ENCODE measurements around the gene TAP1.

DNA sequence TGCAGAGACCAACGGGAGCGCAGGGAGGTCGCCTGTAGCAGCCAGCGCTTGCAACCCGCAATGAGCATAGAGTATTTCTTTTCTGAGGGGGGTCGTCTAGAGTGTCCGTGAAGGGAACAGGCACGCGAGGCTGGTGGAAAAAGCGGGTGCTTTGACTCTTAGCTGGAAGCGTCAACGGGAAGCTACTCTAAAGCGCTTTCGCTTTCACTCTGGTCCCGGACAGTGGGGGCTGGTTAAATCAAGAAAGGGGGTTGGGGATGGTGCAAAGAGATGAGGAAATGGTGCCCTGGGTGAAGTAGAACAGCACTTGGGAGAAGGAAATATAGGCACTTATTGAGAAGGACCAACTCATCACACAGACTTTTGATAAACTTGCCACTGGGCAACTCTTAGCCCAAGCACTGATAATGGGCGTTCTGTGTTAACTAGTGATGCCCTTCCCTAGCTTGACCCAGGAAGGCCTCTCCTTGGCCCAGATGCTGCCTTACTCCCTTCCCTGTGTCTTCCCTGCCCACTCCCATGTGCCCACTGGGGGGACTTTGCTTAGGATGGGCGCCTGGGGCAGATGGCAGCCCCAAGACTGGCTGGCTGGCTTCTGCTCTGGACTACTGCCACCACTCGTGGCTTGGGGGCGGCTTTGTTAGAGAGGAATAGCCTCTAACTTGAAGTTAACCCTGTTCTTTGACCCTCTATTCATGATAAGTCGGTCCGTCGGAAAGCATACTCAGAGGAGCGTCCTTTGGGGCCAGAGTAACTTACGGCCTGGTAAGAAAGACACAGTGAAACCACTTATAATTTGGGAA lies 1.1 kb upstream of the TAP1 start:
- TF ChIP-seq, protein P1, sequence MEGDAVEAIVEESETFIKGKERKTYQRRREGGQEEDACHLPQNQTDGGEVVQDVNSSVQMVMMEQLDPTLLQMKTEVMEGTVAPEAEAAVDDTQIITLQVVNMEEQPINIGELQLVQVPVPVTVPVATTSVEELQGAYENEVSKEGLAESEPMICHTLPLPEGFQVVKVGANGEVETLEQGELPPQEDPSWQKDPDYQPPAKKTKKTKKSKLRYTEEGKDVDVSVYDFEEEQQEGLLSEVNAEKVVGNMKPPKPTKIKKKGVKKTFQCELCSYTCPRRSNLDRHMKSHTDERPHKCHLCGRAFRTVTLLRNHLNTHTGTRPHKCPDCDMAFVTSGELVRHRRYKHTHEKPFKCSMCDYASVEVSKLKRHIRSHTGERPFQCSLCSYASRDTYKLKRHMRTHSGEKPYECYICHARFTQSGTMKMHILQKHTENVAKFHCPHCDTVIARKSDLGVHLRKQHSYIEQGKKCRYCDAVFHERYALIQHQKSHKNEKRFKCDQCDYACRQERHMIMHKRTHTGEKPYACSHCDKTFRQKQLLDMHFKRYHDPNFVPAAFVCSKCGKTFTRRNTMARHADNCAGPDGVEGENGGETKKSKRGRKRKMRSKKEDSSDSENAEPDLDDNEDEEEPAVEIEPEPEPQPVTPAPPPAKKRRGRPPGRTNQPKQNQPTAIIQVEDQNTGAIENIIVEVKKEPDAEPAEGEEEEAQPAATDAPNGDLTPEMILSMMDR (tag by site-specific recombination; IDR thresholded peaks at IDR 0.05): no peak
- TF ChIP-seq, protein P2, sequence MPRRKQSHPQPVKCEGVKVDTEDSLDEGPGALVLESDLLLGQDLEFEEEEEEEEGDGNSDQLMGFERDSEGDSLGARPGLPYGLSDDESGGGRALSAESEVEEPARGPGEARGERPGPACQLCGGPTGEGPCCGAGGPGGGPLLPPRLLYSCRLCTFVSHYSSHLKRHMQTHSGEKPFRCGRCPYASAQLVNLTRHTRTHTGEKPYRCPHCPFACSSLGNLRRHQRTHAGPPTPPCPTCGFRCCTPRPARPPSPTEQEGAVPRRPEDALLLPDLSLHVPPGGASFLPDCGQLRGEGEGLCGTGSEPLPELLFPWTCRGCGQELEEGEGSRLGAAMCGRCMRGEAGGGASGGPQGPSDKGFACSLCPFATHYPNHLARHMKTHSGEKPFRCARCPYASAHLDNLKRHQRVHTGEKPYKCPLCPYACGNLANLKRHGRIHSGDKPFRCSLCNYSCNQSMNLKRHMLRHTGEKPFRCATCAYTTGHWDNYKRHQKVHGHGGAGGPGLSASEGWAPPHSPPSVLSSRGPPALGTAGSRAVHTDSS (tag by site-specific recombination; IDR thresholded peaks at IDR 0.05): no peak
- no peak for TF ChIP-seq MEIS1 (CRISPR knock-in tag; IDR thresholded peaks at IDR 0.05; ENCODE audit: borderline replicate concordance)
